B cell (primary cell): Measurements from ENCODE around the gene RALGAPB.

Experiments used
- CTCF ChIP-seq: fragments of 200-600 bp; IDR thresholded peaks from one replicate; pipeline ENCODE4 v1.8.0; 2022; ENCODE audit warnings: antibody characterized with exemption, mild to moderate bottlenecking
- EZH2 ChIP-seq: IDR thresholded peaks from 2 replicates; pipeline ENCODE4 v1.6.1; 2012; ENCODE audit warnings: borderline replicate concordance, low read depth, mild to moderate bottlenecking, moderate library complexity, low read length; ENCODE audit not compliant: insufficient read depth, poor library complexity, severe bottlenecking

GRCh38 chr20:38458314-38458713 is 14.3 kb upstream of the RALGAPB start:
- TF ChIP-seq EZH2 (no peak), CTCF (no peak)
